ENCODE results near the gene PRR7. TPM values are rescaled to one million over a fixed set of nuclear protein-coding genes. Genes with fewer than 3 reads are reported as not detected.

PRR7 gene
- total and polyA plus RNA-seq, 2 of the 13 experiments (the other 11 are each of a cell fraction or from before 2014, with no cell fraction given): 4.8 to 5.0 TPM

DNA sequence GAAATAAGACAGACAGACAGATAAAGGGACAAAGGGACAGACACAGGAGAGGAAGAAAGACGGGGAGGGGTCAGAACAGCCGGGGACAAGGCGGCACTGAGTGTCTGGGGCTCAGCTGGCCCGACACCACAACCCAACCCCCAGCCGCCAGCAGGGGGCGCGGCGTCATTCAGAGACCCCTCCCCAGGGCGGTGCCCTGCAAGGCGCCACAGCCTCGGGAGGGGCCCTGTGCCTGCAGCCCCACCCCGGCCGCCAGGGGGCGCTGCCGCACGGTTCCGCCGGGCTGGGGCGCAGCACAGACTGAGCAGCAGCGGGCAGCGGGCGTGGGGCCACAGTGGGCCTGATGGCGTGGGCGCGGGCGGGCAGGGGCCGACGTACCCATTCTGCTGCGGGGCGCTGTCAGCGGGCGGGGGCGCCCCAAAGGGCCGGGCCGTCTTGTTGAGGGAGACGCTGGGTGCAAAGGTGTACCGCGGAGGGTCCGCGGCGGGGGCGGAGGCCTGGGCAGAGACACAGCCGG is 44.9 kb downstream of the PRR7 start (continued):
- TF ChIP-seq, protein P1, sequence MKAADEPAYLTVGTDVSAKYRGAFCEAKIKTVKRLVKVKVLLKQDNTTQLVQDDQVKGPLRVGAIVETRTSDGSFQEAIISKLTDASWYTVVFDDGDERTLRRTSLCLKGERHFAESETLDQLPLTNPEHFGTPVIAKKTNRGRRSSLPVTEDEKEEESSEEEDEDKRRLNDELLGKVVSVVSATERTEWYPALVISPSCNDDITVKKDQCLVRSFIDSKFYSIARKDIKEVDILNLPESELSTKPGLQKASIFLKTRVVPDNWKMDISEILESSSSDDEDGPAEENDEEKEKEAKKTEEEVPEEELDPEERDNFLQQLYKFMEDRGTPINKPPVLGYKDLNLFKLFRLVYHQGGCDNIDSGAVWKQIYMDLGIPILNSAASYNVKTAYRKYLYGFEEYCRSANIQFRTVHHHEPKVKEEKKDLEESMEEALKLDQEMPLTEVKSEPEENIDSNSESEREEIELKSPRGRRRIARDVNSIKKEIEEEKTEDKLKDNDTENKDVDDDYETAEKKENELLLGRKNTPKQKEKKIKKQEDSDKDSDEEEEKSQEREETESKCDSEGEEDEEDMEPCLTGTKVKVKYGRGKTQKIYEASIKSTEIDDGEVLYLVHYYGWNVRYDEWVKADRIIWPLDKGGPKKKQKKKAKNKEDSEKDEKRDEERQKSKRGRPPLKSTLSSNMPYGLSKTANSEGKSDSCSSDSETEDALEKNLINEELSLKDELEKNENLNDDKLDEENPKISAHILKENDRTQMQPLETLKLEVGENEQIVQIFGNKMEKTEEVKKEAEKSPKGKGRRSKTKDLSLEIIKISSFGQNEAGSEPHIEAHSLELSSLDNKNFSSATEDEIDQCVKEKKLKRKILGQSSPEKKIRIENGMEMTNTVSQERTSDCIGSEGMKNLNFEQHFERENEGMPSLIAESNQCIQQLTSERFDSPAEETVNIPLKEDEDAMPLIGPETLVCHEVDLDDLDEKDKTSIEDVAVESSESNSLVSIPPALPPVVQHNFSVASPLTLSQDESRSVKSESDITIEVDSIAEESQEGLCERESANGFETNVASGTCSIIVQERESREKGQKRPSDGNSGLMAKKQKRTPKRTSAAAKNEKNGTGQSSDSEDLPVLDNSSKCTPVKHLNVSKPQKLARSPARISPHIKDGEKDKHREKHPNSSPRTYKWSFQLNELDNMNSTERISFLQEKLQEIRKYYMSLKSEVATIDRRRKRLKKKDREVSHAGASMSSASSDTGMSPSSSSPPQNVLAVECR (CRISPR knock-in tag; IDR thresholded peaks at IDR 0.05; ENCODE audit: borderline replicate concordance): peak; percentile 38; the same call in 1 of the 2 replicates
- TF ChIP-seq, protein P2, sequence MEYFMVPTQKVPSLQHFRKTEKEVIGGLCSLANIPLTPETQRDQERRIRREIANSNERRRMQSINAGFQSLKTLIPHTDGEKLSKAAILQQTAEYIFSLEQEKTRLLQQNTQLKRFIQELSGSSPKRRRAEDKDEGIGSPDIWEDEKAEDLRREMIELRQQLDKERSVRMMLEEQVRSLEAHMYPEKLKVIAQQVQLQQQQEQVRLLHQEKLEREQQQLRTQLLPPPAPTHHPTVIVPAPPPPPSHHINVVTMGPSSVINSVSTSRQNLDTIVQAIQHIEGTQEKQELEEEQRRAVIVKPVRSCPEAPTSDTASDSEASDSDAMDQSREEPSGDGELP (IDR thresholded peaks at IDR 0.05; ENCODE audit: borderline replicate concordance, low read depth): peak; percentile 55; the same call in 1 of the 2 replicates
- TF ChIP-seq FOXA3 (CRISPR knock-in tag; IDR thresholded peaks at IDR 0.05) (peak; percentile 29; the same call in 1 of the 2 replicates), YY1 (IDR thresholded peaks at IDR 0.05; ENCODE audit: insufficient read depth, insufficient replicate concordance, low read depth, low read length) (peak; percentile 59), ZNF614 (CRISPR knock-in tag; IDR thresholded peaks at IDR 0.05; ENCODE audit: borderline replicate concordance) (peak; percentile 40; the same call in 1 of the 2 replicates)

Measured in HepG2 (cell line).